ENCODE measurements around the gene NEK11.

The NEK11 gene

DNA sequence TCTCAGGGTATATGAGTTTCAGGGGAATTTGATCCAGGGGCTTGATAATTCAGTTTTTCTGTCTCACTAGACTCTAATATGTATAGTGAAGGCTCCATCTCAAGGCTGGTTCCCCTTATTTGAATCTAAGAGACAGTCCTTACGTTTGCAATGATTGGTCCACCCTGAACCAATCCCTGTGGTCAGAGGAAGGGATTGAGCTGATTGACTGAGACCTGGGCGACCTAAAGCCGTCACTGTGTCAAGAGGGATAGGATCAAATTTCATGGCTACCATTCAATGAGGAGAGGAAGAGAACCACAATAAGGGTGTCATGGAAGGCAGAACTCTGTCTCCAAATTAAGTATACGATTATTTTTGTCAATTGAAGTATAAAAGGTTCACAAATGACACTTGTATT lies 371.2 kb downstream of the NEK11 start:
- Histone ChIP-seq H3K4me1 (ENCODE audit: insufficient read depth, low read length) (no peaks in the 10 kb centered on the region), H3K36me3 (ENCODE audit: insufficient read depth, low read length) (no peaks in the 10 kb centered on the region), H3K9me3 (ENCODE audit: control insufficient read depth, insufficient read depth, low read length) (no peaks in the 10 kb centered on the region), H3K9ac (ENCODE audit: low read depth, low read length) (no peak overlapping the region)

Data from ES-I3 (cell line).